PC-9 (cell line): Measurements from ENCODE around the gene NUDT1. TPM values are rescaled to one million over a fixed set of nuclear protein-coding genes. Genes with fewer than 3 reads are reported as not detected.

ENCODE experiments used
- BruUV-seq: library from RNA; stranded (reverse); fragments of 400-500 nt; replicated peaks from 2 replicates; lab custom pipeline; 2021; lab: Mats Ljungman, UMichigan
- CTCF ChIA-PET: fragments of 300-600 bp; sonication (Branson Sonifier 250); formaldehyde crosslinking; loops from one replicate; lab custom pipeline; 2022; ENCODE audit warnings: antibody characterized with exemption; lab: Charles Lee
- POLR2A ChIA-PET: fragments of 300-600 bp; sonication (Branson Sonifier 250); formaldehyde crosslinking; loops from one replicate; lab custom pipeline; 2022; ENCODE audit warnings: antibody characterized with exemption; ENCODE audit not compliant: unreplicated experiment; lab: Charles Lee
- DNase-seq, 2 experiments: peaks; one replicate each; pipeline versions ENCODE4 v3.0.0 to v3.0.0-alpha.2; 2015 to 2022; ENCODE audit warnings: mixed read lengths in 1 of 2
- H2AFZ ChIP-seq: fragments of 200-600 bp; sonication (generic); 2 replicates; pipeline ENCODE4 v1.8.1; 2017; ENCODE audit warnings: antibody characterized with exemption
- H3F3A ChIP-seq: fragments of 200-600 bp; sonication (generic); 2 replicates; pipeline ENCODE4 v1.8.1; 2017; ENCODE audit warnings: antibody characterized with exemption, mild to moderate bottlenecking, low read depth; ENCODE audit not compliant: insufficient read depth
- H3K27ac ChIP-seq: fragments of 200-600 bp; sonication (generic); 2 replicates; pipeline ENCODE4 v1.6.1; 2016; ENCODE audit warnings: mixed run types
- H3K27me3 ChIP-seq: fragments of 200-600 bp; sonication (generic); 2 replicates; pipeline ENCODE4 v1.6.1; 2016; ENCODE audit warnings: low read depth, mixed run types; ENCODE audit not compliant: insufficient read depth
- H3K36me3 ChIP-seq: fragments of 200-600 bp; sonication (generic); 2 replicates; pipeline ENCODE4 v1.6.1; 2016; ENCODE audit warnings: low read depth, mixed run types
- H3K4me1 ChIP-seq: fragments of 200-600 bp; sonication (generic); replicated peaks from 2 replicates; pipeline ENCODE4 v1.6.1; 2016; ENCODE audit warnings: mixed run types; ENCODE audit not compliant: insufficient read depth
- H3K4me2 ChIP-seq: fragments of 200-600 bp; sonication (generic); 2 replicates; pipeline ENCODE4 v1.6.1; 2017; ENCODE audit warnings: mixed run types
- H3K4me3 ChIP-seq: fragments of 200-600 bp; sonication (generic); 2 replicates; pipeline ENCODE4 v1.6.1; 2016; ENCODE audit warnings: mixed run types
- H3K79me2 ChIP-seq: fragments of 200-600 bp; sonication (generic); 2 replicates; pipeline ENCODE4 v1.6.1; 2017; ENCODE audit warnings: low read depth, mixed run types
- H3K9me2 ChIP-seq: fragments of 200-600 bp; sonication (generic); 2 replicates; pipeline ENCODE4 v1.8.1; 2017; ENCODE audit warnings: mild to moderate bottlenecking; ENCODE audit not compliant: insufficient read depth
- H3K9me3 ChIP-seq: fragments of 200-600 bp; sonication (generic); 2 replicates; pipeline ENCODE4 v1.8.1; 2016; ENCODE audit warnings: low read depth; ENCODE audit not compliant: insufficient read depth
- H4K20me1 ChIP-seq: fragments of 200-600 bp; sonication (generic); 2 replicates; pipeline ENCODE4 v1.8.1; 2017; ENCODE audit not compliant: insufficient read depth
- EZH2 ChIP-seq: fragments of 200-600 bp; sonication (generic); IDR thresholded peaks from 2 replicates; pipeline ENCODE4 v1.8.0; 2017; ENCODE audit warnings: antibody characterized with exemption, low read depth
- intact Hi-C: fragments of 100-400 bp; cut with micrococcal nuclease; formaldehyde crosslinking; loops from one replicate; pipeline ENCODE4 v1.10.0; 2022; ENCODE audit not compliant: unreplicated experiment
- total RNA-seq: library from RNA; stranded (reverse); gene quantifications from 2 replicates; pipeline ENCODE4 v1.2.3, GENCODE V29; 2021
- TF ChIP-seq, protein P1 (sequence below): fragments of 200-600 bp; sonication (generic); conservative IDR thresholded peaks from 2 replicates; pipeline ENCODE4 v1.6.1; 2017; ENCODE audit warnings: mixed run types, antibody characterized with exemption, mild to moderate bottlenecking, moderate library complexity

NUDT1 gene
- total RNA-seq, 1 experiment from 2014 or later = 63.9 TPM

DNA sequence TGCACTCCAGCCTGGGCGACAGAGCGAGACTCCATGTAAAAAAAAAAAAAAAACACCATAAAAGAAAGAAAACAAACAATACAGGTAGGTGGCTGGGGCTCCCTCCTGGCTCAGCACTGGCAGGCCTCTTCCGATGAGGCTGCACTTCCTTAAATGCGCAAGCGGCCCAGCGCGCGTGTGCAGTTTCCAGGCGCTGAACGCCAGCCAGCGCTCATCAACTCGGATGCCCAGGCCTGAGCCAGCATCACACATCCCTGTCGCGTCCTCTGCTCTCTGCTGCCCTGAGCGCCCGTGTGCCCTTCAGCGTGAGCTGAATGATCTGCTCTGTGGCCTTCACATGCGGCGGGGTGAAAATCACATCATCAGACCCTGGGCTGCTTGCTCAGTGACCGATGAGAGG is 31.8 kb downstream of the NUDT1 start:
- Histone ChIP-seq H3K9me3 (no peaks in the 10 kb centered on the region), H3K27ac (no peak overlapping the region), H3K4me2 (no peak overlapping the region), H3K27me3 (no peaks in the 10 kb centered on the region), H3K9me2 (no peaks in the 10 kb centered on the region), H3F3A (peaks cover 22% of the 10 kb centered on the region), H4K20me1 (0 out of 2 replicates have a peak, but pooled peaks cover 8% of the 10 kb centered on the region), H2AFZ (no peak overlapping the region), H3K4me3 (no peak overlapping the region), H3K79me2 (no peaks in the 10 kb centered on the region), H3K4me1 (peaks cover 22% of the 10 kb centered on the region), H3K36me3 (no peaks in the 10 kb centered on the region)
- CTCF ChIA-PET = no interaction called here
- intact Hi-C loops = no loop called here
- no TSS peak for BruUV-seq
- no peak for DNase-seq
- POLR2A ChIA-PET = no interaction called here
- no peak for TF ChIP-seq EZH2
- TF ChIP-seq, protein P1, sequence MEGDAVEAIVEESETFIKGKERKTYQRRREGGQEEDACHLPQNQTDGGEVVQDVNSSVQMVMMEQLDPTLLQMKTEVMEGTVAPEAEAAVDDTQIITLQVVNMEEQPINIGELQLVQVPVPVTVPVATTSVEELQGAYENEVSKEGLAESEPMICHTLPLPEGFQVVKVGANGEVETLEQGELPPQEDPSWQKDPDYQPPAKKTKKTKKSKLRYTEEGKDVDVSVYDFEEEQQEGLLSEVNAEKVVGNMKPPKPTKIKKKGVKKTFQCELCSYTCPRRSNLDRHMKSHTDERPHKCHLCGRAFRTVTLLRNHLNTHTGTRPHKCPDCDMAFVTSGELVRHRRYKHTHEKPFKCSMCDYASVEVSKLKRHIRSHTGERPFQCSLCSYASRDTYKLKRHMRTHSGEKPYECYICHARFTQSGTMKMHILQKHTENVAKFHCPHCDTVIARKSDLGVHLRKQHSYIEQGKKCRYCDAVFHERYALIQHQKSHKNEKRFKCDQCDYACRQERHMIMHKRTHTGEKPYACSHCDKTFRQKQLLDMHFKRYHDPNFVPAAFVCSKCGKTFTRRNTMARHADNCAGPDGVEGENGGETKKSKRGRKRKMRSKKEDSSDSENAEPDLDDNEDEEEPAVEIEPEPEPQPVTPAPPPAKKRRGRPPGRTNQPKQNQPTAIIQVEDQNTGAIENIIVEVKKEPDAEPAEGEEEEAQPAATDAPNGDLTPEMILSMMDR = no peak

DNA sequence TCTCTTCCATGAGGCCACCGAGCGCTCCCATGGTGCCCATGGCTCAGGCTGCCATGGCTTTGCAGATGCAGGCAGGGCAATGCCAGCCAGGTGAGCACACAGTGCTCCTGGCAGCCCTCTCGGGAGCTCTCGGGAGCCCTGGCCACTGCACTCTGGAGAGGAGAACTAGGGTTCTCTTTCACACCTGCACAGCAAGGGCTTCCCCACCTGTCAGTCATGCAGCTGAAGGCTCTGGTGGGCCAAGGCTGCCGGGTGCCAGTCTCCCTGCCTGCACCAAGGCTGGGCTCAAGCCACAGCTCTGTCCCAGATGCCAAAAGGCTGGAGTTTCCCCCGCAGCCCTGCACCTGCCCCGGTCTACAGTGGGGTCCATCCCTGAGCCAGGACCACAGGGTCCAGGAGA is 32.6 kb downstream of the NUDT1 start:
- no peak overlapping the region for H3K4me2 ChIP-seq
- POLR2A ChIA-PET = no interaction called here
- no TSS peak for BruUV-seq
- no peak overlapping the region for H2AFZ ChIP-seq
- peaks cover 18% of the 10 kb centered on the region for H3K4me1 ChIP-seq
- DNase-seq = no peak
- 0 out of 2 replicates have a peak, but pooled peaks cover 8% of the 10 kb centered on the region for H4K20me1 ChIP-seq
- no peaks in the 10 kb centered on the region for H3K9me2 ChIP-seq
- CTCF ChIA-PET = no interaction called here
- no peaks in the 10 kb centered on the region for H3K36me3 ChIP-seq
- no peaks in the 10 kb centered on the region for H3K9me3 ChIP-seq
- TF ChIP-seq, protein P1 = no peak
- TF ChIP-seq EZH2 = no peak
- no peaks in the 10 kb centered on the region for H3K27me3 ChIP-seq
- H3K79me2 ChIP-seq = no peaks in the 10 kb centered on the region
- peaks cover 14% of the 10 kb centered on the region for H3F3A ChIP-seq
- H3K4me3 ChIP-seq = no peak overlapping the region
- no peak overlapping the region for H3K27ac ChIP-seq
- intact Hi-C loops = no loop called here

DNA sequence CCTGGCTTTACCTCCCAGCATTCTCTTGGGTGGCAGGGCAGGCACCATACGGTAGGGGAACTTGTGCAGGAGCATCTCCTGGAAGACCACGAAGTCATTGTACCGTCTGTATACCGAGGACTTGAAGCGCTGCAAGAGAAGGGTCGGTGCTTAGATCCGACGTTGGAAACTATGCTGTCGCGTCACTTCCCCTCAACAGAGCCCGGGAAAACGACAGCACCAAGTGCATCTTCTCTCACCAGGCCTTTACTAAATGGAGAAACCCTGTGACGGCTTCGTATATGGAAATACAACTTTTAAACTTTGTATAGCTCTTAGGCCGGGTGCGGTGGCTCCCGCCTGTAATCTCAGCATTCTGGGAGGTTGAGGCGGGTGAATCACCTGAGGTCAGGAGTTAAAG is 33.1 kb downstream of the NUDT1 start:
- BruUV-seq = no TSS peak
- intact Hi-C loops = no loop called here
- TF ChIP-seq EZH2 = no peak
- TF ChIP-seq, protein P1 = no peak

More for the DNA sequence above, 33.1 kb downstream of the NUDT1 start:
- POLR2A ChIA-PET = no interaction called here
- no peak overlapping the region for H3K4me2 ChIP-seq
- H3K9me3 ChIP-seq = no peaks in the 10 kb centered on the region
- no peak overlapping the region for H3K27ac ChIP-seq
- peaks cover 9% of the 10 kb centered on the region for H3F3A ChIP-seq
- H4K20me1 ChIP-seq = 0 out of 2 replicates have a peak, but pooled peaks cover 8% of the 10 kb centered on the region
- H3K79me2 ChIP-seq = no peaks in the 10 kb centered on the region
- H3K9me2 ChIP-seq = no peaks in the 10 kb centered on the region
- DNase-seq = no peak
- H3K27me3 ChIP-seq = no peaks in the 10 kb centered on the region
- H2AFZ ChIP-seq = no peak overlapping the region
- H3K4me3 ChIP-seq = no peak overlapping the region
- CTCF ChIA-PET = no interaction called here
- no peaks in the 10 kb centered on the region for H3K36me3 ChIP-seq
- H3K4me1 ChIP-seq = peaks cover 13% of the 10 kb centered on the region
